ENCODE measurements around the gene MYG1. TPM values are rescaled to one million over a fixed set of nuclear protein-coding genes. Genes with fewer than 3 reads are reported as not detected.

MYG1 gene
- total and polyA plus RNA-seq, 2 of the 13 experiments (the other 11 are each of a cell fraction or from before 2014, with no cell fraction given) = 38.6 to 58.0 TPM

GRCh38 chr12:53328043-53328435 is 28.5 kb downstream of the MYG1 start:
- ATAC-seq (peak; percentile 74), DNase-seq (ENCODE audit: low spot score) (peak; percentile 33), FAIRE-seq (no peak)
- Histone ChIP-seq H2AFZ (ENCODE audit: low read length) (no peak overlapping the region), H3K27ac (ENCODE audit: extremely low read length, insufficient read depth, low read length) (no peak overlapping the region), H3K4me2 (ENCODE audit: low read depth, low read length) (peak overlapping the region; percentile 49), H3K4me3 (replicated peaks in 1 of 3; ENCODE audit: insufficient read depth in 1 of 3, low read depth in 2 of 3, low read length in 3 of 3) (peak overlapping the region in 1 of 3 experiments; percentile 45; a peak in 1 of 6 replicates), H4K20me1 (ENCODE audit: insufficient read depth, low read length) (no peaks in the 10 kb centered on the region), H3K9ac (ENCODE audit: insufficient read depth, low read depth, low read length) (no peak overlapping the region), H3K4me1 (ENCODE audit: insufficient read depth, low read length) (peaks cover 31% of the 10 kb centered on the region), H3K27me3 (ENCODE audit: control insufficient read depth in 1 of 2, insufficient read depth in 2 of 2, low read length in 2 of 2) (peaks cover 5 to 26% of the 10 kb centered on the region in 2 experiments; a peak in 4 of 5 replicates), H3K79me2 (ENCODE audit: insufficient read depth, low read length) (no peaks in the 10 kb centered on the region), H3K9me3 (ENCODE audit: low read length) (no peaks in the 10 kb centered on the region), H3K36me3 (replicated peaks in 1 of 2; ENCODE audit: control insufficient read depth in 1 of 2, insufficient read depth in 2 of 2, low read length in 2 of 2) (no peaks in the 10 kb centered on the region)
- ChIA-PET POLR2A (interaction anchor here (0.9 to 1.5 kb wide), 4 partner anchors 33 to 173 kb away, joined by 3 to 5 read pairs (median 4); partner anchors contain the start of genes PFDN5, PRR13, SP1 and TARBP2), CTCF (ENCODE audit: low intra/inter-chr PET ratio, low total read pairs) (interaction anchor here (1.9 kb wide), 1 partner anchor 17 kb away, joined by 6 read pairs; no protein-coding TSS in a partner anchor)
- in situ Hi-C loops (cut with HindIII; ENCODE audit: extremely low pct_ligation_motif_present, low pct_unique_long_range_greater_than_20kb) = loop anchor here (5.0 kb wide), 1 partner anchor 174 kb away; the partner anchor contains the start of gene TARBP2
- WGBS (ENCODE audit: low lambda C conversion rate) = 37% methylated on average over 3 of the region's 16 CpGs
- no TSS peak for BruUV-seq (replicated peaks)
- intact Hi-C loops (cut with micrococcal nuclease; ENCODE audit: unreplicated experiment) = no loop called here
- TF ChIP-seq AGO1 (IDR thresholded peaks at IDR 0.05; ENCODE audit: low read depth, low read length, poor library complexity, severe bottlenecking) (peak; percentile 34), ZNF687 (CRISPR knock-in tag; IDR thresholded peaks at IDR 0.05) (peak; percentile 41), HNRNPLL (IDR thresholded peaks at IDR 0.05; ENCODE audit: low read depth, low read length, poor library complexity, severe bottlenecking) (peak; percentile 33), ZNF556 (CRISPR knock-in tag; IDR thresholded peaks at IDR 0.05; ENCODE audit: borderline replicate concordance) (no peak), ZNF318 (CRISPR knock-in tag; IDR thresholded peaks at IDR 0.05) (no peak), ZNF772 (CRISPR knock-in tag; IDR thresholded peaks at IDR 0.05) (0 out of 2 replicates have a peak, but pooled peaks have one; percentile 28), ZNF549 (CRISPR knock-in tag; IDR thresholded peaks at IDR 0.05) (no peak), CTCF (CRISPR knock-in tag; IDR thresholded peaks at IDR 0.05) (peak; percentile 15; the same call in 1 of the 2 replicates), MTF2 (CRISPR knock-in tag; IDR thresholded peaks at IDR 0.05; ENCODE audit: borderline replicate concordance) (no peak)

Data from HepG2 (cell line).